ENCODE data around the gene CCDC73.

GRCh38 chr11:32701616-32702015 is 92.8 kb downstream of the CCDC73 start:
- TF ChIP-seq, protein P1, sequence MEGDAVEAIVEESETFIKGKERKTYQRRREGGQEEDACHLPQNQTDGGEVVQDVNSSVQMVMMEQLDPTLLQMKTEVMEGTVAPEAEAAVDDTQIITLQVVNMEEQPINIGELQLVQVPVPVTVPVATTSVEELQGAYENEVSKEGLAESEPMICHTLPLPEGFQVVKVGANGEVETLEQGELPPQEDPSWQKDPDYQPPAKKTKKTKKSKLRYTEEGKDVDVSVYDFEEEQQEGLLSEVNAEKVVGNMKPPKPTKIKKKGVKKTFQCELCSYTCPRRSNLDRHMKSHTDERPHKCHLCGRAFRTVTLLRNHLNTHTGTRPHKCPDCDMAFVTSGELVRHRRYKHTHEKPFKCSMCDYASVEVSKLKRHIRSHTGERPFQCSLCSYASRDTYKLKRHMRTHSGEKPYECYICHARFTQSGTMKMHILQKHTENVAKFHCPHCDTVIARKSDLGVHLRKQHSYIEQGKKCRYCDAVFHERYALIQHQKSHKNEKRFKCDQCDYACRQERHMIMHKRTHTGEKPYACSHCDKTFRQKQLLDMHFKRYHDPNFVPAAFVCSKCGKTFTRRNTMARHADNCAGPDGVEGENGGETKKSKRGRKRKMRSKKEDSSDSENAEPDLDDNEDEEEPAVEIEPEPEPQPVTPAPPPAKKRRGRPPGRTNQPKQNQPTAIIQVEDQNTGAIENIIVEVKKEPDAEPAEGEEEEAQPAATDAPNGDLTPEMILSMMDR (conservative IDR thresholded peaks at IDR 0.05), result no peak
- no peak for TF ChIP-seq EZH2 (IDR thresholded peaks at IDR 0.05; ENCODE audit: low read depth)
